Keratinocyte (primary cell): ENCODE results near the gene HDAC8. TPM values are rescaled to one million over a fixed set of nuclear protein-coding genes. Genes with fewer than 3 reads are reported as not detected.

Source experiments
- DNase-seq: peaks from one replicate; pipeline ENCODE4 v3.0.0-alpha.2; 2011; ENCODE audit warnings: low read depth, missing footprints, low spot score
- FAIRE-seq: peaks from 2 replicates; lab custom pipeline; 2011; peaks lifted over from hg19 to GRCh38; lab: Jason Lieb, UNC
- H2AFZ ChIP-seq: 2 replicates; pipeline ENCODE4 v1.6.0; 2012; ENCODE audit warnings: low read length, control low read depth, inconsistent platforms; ENCODE audit not compliant: control insufficient read depth
- H3K27ac ChIP-seq: 2 replicates; pipeline ENCODE4 v1.5.1; 2011; ENCODE audit warnings: low read length; ENCODE audit not compliant: control insufficient read depth, insufficient read depth
- H3K27me3 ChIP-seq: 3 replicates; pipeline ENCODE4 v1.6.0; 2011; ENCODE audit warnings: low read length; ENCODE audit not compliant: control insufficient read depth, insufficient read depth; ENCODE audit errors: extremely low read depth
- H3K36me3 ChIP-seq, 2 experiments: 2 replicates in 1 of 2; 3 replicates in 1 of 2; pipeline ENCODE4 v1.5.1; 2011; ENCODE audit warnings: low read length in 2 of 2, mild to moderate bottlenecking in 1 of 2; ENCODE audit not compliant: control insufficient read depth in 2 of 2, insufficient read depth in 2 of 2; ENCODE audit errors: extremely low read depth in 1 of 2
- H3K4me1 ChIP-seq: 3 replicates; pipeline ENCODE4 v1.5.1; 2011; ENCODE audit warnings: low read length; ENCODE audit not compliant: control insufficient read depth, insufficient read depth; ENCODE audit errors: extremely low read depth
- H3K4me2 ChIP-seq: 3 replicates; pipeline ENCODE4 v1.6.0; 2011; ENCODE audit warnings: low read depth, low read length; ENCODE audit not compliant: control insufficient read depth, insufficient read depth; ENCODE audit errors: extremely low read depth
- H3K4me3 ChIP-seq, 3 experiments: fragments of 200-600 bp in 1 of 3; sonication (generic) in 1 of 3; 2 replicates in 2 of 3; 3 replicates in 1 of 3; pipeline ENCODE4 v1.5.1; 2011 to 2016; ENCODE audit warnings: low read length in 3 of 3, mild to moderate bottlenecking in 3 of 3, control low read depth in 2 of 3, inconsistent platforms in 1 of 3, low read depth in 1 of 3, mixed read lengths in 1 of 3, mixed run types in 1 of 3, moderate library complexity in 1 of 3; ENCODE audit not compliant: control insufficient read depth in 2 of 3, insufficient read depth in 2 of 3; ENCODE audit errors: extremely low read depth in 1 of 3
- H3K79me2 ChIP-seq: 2 replicates; pipeline ENCODE4 v1.6.0; 2012; ENCODE audit warnings: low read length; ENCODE audit not compliant: control insufficient read depth, insufficient read depth
- H3K9ac ChIP-seq: 3 replicates; pipeline ENCODE4 v1.6.0; 2011; ENCODE audit warnings: low read length; ENCODE audit not compliant: control insufficient read depth, insufficient read depth; ENCODE audit errors: extremely low read depth
- H3K9me1 ChIP-seq: 3 replicates; pipeline ENCODE4 v1.6.0; 2011; ENCODE audit warnings: low read length; ENCODE audit not compliant: control insufficient read depth, insufficient read depth; ENCODE audit errors: extremely low read depth
- H3K9me3 ChIP-seq: 2 replicates; pipeline ENCODE4 v1.5.1; 2012; ENCODE audit warnings: low read depth, low read length; ENCODE audit not compliant: control insufficient read depth
- H4K20me1 ChIP-seq: 3 replicates; pipeline ENCODE4 v1.6.0; 2011; ENCODE audit warnings: low read length; ENCODE audit not compliant: control insufficient read depth, insufficient read depth; ENCODE audit errors: extremely low read depth
- CTCF ChIP-seq, 3 experiments: IDR thresholded peaks in 1 of 3; conservative IDR thresholded peaks in 1 of 3; optimal IDR thresholded peaks in 1 of 3; 2 replicates in 2 of 3; 3 replicates in 1 of 3; pipeline versions ENCODE3 to v1.5.1; 2011; ENCODE audit warnings: low read length in 3 of 3, mild to moderate bottlenecking in 3 of 3, moderate library complexity in 2 of 3, control low read depth in 1 of 3, inconsistent platforms in 1 of 3; ENCODE audit not compliant: insufficient read depth in 2 of 3; ENCODE audit errors: extremely low read depth in 1 of 3
- EZH2 ChIP-seq: IDR thresholded peaks from one replicate; pipeline ENCODE4 v1.6.1; 2012; ENCODE audit warnings: inconsistent platforms, mild to moderate bottlenecking, low read length, moderate library complexity
- dilution Hi-C: fragments of 300-500 bp; cut with MboI; formaldehyde crosslinking; loops from one replicate; pipeline ENCODE4 v1.7.0; 2020; ENCODE audit warnings: low sequenced_read_pairs; ENCODE audit not compliant: extremely low pct_ligation_motif_present
- polyA plus RNA-seq, 5 experiments: library from polyadenylated mRNA; depleted of rRNA in 3 of 5; stranded (reverse) in 3 of 5; stranded (forward) in 1 of 5; unstranded in 1 of 5; fragments of >200 nt; gene quantifications; 1 replicate in 1 of 5; 2 replicates in 3 of 5; 3 replicates in 1 of 5; pipeline versions ENCODE4 v1.2.1 to v1.2.3, GENCODE V29; 2011 to 2012; ENCODE audit warnings: missing spikeins in 2 of 5, low read depth in 1 of 5, low replicate concordance in 1 of 5

The HDAC8 gene
- polyA plus RNA-seq, 1 donor (not counting 4 experiments of a cell fraction or from before 2014, with no cell fraction given) = 27.3 TPM

DNA sequence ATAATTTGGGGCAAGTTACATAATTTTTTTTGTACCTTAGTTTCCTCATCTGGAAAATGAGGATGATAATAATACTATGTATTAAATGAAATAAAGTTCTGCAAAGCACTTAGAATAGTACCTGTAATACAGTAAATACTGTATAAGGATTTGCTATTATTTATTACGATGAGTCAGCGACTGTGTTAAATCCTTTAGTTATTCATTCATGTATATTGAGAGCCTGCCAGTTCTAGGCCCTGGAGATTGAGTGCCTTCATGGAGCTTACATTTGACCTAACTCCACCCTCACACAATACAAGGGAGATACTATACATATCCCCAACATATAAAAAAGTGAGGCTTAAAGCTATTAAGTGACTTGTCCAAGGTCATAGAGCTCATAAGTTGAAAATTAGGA is 199.9 kb downstream of the HDAC8 start:
- H3K36me3 ChIP-seq = no peaks in the 10 kb centered on the region
- no peak overlapping the region for H2AFZ ChIP-seq
- no peaks in the 10 kb centered on the region for H3K9me3 ChIP-seq
- DNase-seq = no peak
- no peak overlapping the region for H3K4me2 ChIP-seq
- no peaks in the 10 kb centered on the region for H4K20me1 ChIP-seq
- FAIRE-seq = no peak
- dilution Hi-C loops = no loop called here
- H3K27ac ChIP-seq = no peak overlapping the region
- H3K27me3 ChIP-seq = no peaks in the 10 kb centered on the region
- TF ChIP-seq CTCF (optimal IDR thresholded peaks at IDR 0.05 in 1 of 3, IDR thresholded peaks at IDR 0.05 in 1 of 3, conservative IDR thresholded peaks at IDR 0.05 in 1 of 3; ENCODE audit: extremely low read depth in 1 of 3, insufficient read depth in 2 of 3, low read length in 3 of 3) = no peak
- TF ChIP-seq EZH2 = no peak
- no peaks in the 10 kb centered on the region for H3K9me1 ChIP-seq
- no peak overlapping the region for H3K4me3 ChIP-seq
- no peak overlapping the region for H3K9ac ChIP-seq
- H3K4me1 ChIP-seq = no peaks in the 10 kb centered on the region
- no peaks in the 10 kb centered on the region for H3K79me2 ChIP-seq

DNA sequence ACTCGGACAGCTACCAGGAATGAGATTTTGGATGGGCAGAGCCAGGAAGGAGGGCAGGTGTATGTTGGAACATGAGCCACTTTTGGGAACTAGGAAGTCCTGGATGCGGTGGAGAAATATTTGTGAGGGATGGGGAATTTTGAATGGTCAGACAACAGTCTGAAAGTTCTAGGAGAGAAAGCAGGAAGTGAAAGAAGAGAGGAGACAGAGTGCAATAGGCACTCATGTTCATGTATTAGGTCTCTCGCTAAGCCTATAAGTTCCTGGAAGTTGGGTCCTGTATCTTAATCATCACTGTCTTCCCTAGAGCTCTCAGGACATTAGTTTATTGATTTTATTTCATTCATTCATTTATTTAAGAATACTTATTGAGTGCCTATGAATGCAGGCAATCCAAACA is 201.2 kb downstream of the HDAC8 start:
- H3K79me2 ChIP-seq = no peaks in the 10 kb centered on the region
- dilution Hi-C loops = no loop called here
- H3K27ac ChIP-seq = no peak overlapping the region
- TF ChIP-seq EZH2 (no peak), CTCF (optimal IDR thresholded peaks at IDR 0.05 in 1 of 3, IDR thresholded peaks at IDR 0.05 in 1 of 3, conservative IDR thresholded peaks at IDR 0.05 in 1 of 3; ENCODE audit: extremely low read depth in 1 of 3, insufficient read depth in 2 of 3, low read length in 3 of 3) (no peak)
- FAIRE-seq = no peak
- no peak for DNase-seq
- no peak overlapping the region for H2AFZ ChIP-seq
- peaks cover 5% of the 10 kb centered on the region for H3K27me3 ChIP-seq
- no peak overlapping the region for H3K4me2 ChIP-seq
- H3K4me1 ChIP-seq = no peaks in the 10 kb centered on the region
- no peaks in the 10 kb centered on the region for H3K36me3 ChIP-seq
- no peak overlapping the region for H3K4me3 ChIP-seq
- H4K20me1 ChIP-seq = no peaks in the 10 kb centered on the region
- no peaks in the 10 kb centered on the region for H3K9me3 ChIP-seq
- H3K9ac ChIP-seq = no peak overlapping the region
- H3K9me1 ChIP-seq = no peaks in the 10 kb centered on the region
